Lung microvascular endothelial cell (primary cell): ENCODE data around the gene HPSE2. TPM values are rescaled to one million over a fixed set of nuclear protein-coding genes. Genes with fewer than 3 reads are reported as not detected.
"Not testable (repeated sequence)": the region's sequence is repeated elsewhere in the genome, so short reads cannot be mapped to it uniquely, and the experiment has no call there.

ENCODE experiments used
- DNase-seq, 2 donors: peaks; one replicate each; pipeline versions ENCODE4 v3.0.0 to v3.0.0-alpha.2; 2010; ENCODE audit warnings: low read depth in 2 of 2
- total RNA-seq: library from RNA; depleted of rRNA; stranded (reverse); fragments of >200 nt; gene quantifications from 2 replicates; pipeline ENCODE4 v1.2.1, GENCODE V29; 2014

HPSE2 gene
- total RNA-seq = under 0.01 TPM in 1 of 2 replicates, not detected in the other

GRCh38 chr10:99235658-99236626 lies at the start of gene HPSE2:
TSS of gene HPSE2 (minus strand) at chr10:99235852.
- DNase-seq = no peak

- no peak for DNase-seq
These were observed 44.8 kb upstream of the HPSE2 start for GRCh38 chr10:99280472-99280871.

- no peak for DNase-seq
These were observed 44.0 kb upstream of the HPSE2 start for GRCh38 chr10:99279626-99280111.

- peak; percentile 31 to 47 for DNase-seq
These were observed 41.3 kb upstream of the HPSE2 start for GRCh38 chr10:99276848-99277486.

GRCh38 chr10:99266383-99266782 lies 30.7 kb upstream of the HPSE2 start:
- peak in 1 of 2 donors; percentile 2 for DNase-seq

- DNase-seq = no peak
These were observed 13.2 kb upstream of the HPSE2 start for GRCh38 chr10:99248824-99249223.

GRCh38 chr10:99247893-99248292 lies 12.2 kb upstream of the HPSE2 start:
- not testable (repeated sequence) for DNase-seq

- no peak for DNase-seq
These were observed 1.1 kb upstream of the HPSE2 start for GRCh38 chr10:99236627-99237309.

GRCh38 chr10:99234791-99235657 lies 628 bp downstream of the HPSE2 start:
- peak in 1 of 2 donors; percentile 7 for DNase-seq

- peak; percentile 45 to 56 for DNase-seq
These were observed 1.4 kb downstream of the HPSE2 start for GRCh38 chr10:99234041-99234790.

- no peak for DNase-seq
These were observed 2.0 kb downstream of the HPSE2 start for GRCh38 chr10:99233689-99234037.

GRCh38 chr10:99233000-99233688 lies 2.5 kb downstream of the HPSE2 start:
- DNase-seq = no peak

GRCh38 chr10:99232360-99232999 lies 3.2 kb downstream of the HPSE2 start:
- no peak for DNase-seq

- no peak for DNase-seq
These were observed 10.9 kb downstream of the HPSE2 start for GRCh38 chr10:99224766-99225165.

GRCh38 chr10:99207340-99207739 lies 28.3 kb downstream of the HPSE2 start:
- no peak for DNase-seq

- DNase-seq = no peak
These were observed 32.3 kb downstream of the HPSE2 start for GRCh38 chr10:99203310-99203709.

- DNase-seq = no peak
These were observed 62.7 kb downstream of the HPSE2 start for GRCh38 chr10:99172950-99173349.

GRCh38 chr10:99172128-99172738 lies 63.4 kb downstream of the HPSE2 start:
- peak; percentile 30 to 54 for DNase-seq
